Ureter (tissue), 1 donor: Measurements from ENCODE around the gene TNFRSF21. TPM values are rescaled to one million over a fixed set of nuclear protein-coding genes. Genes with fewer than 3 reads are reported as not detected.
"Not testable (repeated sequence)": the region's sequence is repeated elsewhere in the genome, so short reads cannot be mapped to it uniquely, and the experiment has no call there.

ENCODE experiments used
- DNase-seq: peaks from one replicate; pipeline ENCODE4 v3.0.0-alpha.2; 2020; ENCODE audit warnings: low spot score
- total RNA-seq: library from RNA; stranded (reverse); gene quantifications from one replicate; pipeline ENCODE4 v1.2.4, GENCODE V29; 2023
- donor health status: DM: yes; HTN: yes; CAD: no.

The TNFRSF21 gene
- total RNA-seq, 1 donor from 2014 or later, result 267 TPM

- no peak for DNase-seq
Measured at GRCh38 chr6:47323321-47323720, 13.6 kb upstream of the TNFRSF21 start.

GRCh38 chr6:47321577-47321976 lies 11.9 kb upstream of the TNFRSF21 start:
- DNase-seq, result no peak

- DNase-seq, result no peak
Measured at GRCh38 chr6:47319867-47320266, 10.2 kb upstream of the TNFRSF21 start.

GRCh38 chr6:47319382-47319781 lies 9.7 kb upstream of the TNFRSF21 start:
- DNase-seq, result no peak

GRCh38 chr6:47318236-47318989 lies 8.7 kb upstream of the TNFRSF21 start:
- DNase-seq, result no peak

- not testable (repeated sequence) for DNase-seq
Measured at GRCh38 chr6:47315181-47315580, 5.5 kb upstream of the TNFRSF21 start.

GRCh38 chr6:47310131-47310480 lies 401 bp upstream of the TNFRSF21 start:
- no peak for DNase-seq

GRCh38 chr6:47308552-47309290 lies 984 bp downstream of the TNFRSF21 start:
- DNase-seq, result no peak

- no peak for DNase-seq
Measured at GRCh38 chr6:47308198-47308517, 1.5 kb downstream of the TNFRSF21 start.

GRCh38 chr6:47307362-47308197 lies 2.1 kb downstream of the TNFRSF21 start:
- no peak for DNase-seq

- DNase-seq, result no peak
Measured at GRCh38 chr6:47306887-47307286, 2.8 kb downstream of the TNFRSF21 start.

- no peak for DNase-seq
Measured at GRCh38 chr6:47303861-47304260, 5.8 kb downstream of the TNFRSF21 start.

- DNase-seq, result no peak
Measured at GRCh38 chr6:47303342-47303741, 6.4 kb downstream of the TNFRSF21 start.

- DNase-seq, result no peak
Measured at GRCh38 chr6:47302043-47302442, 7.7 kb downstream of the TNFRSF21 start.

GRCh38 chr6:47301441-47301840 lies 8.3 kb downstream of the TNFRSF21 start:
- DNase-seq, result no peak

- no peak for DNase-seq
Measured at GRCh38 chr6:47300417-47300816, 9.3 kb downstream of the TNFRSF21 start.

GRCh38 chr6:47299965-47300364 lies 9.7 kb downstream of the TNFRSF21 start:
- DNase-seq, result no peak

- DNase-seq, result no peak
Measured at GRCh38 chr6:47298475-47298874, 11.2 kb downstream of the TNFRSF21 start.

GRCh38 chr6:47294990-47295389 lies 14.7 kb downstream of the TNFRSF21 start:
- DNase-seq, result no peak

GRCh38 chr6:47292944-47293343 lies 16.8 kb downstream of the TNFRSF21 start:
- DNase-seq, result no peak

- no peak for DNase-seq
Measured at GRCh38 chr6:47292027-47292426, 17.7 kb downstream of the TNFRSF21 start.

- no peak for DNase-seq
Measured at GRCh38 chr6:47290124-47290834, 19.4 kb downstream of the TNFRSF21 start.
